Heart left ventricle (tissue), 13 donors: Measurements from ENCODE around the gene MDM4.

Experiments used
- POLR2A ChIP-seq, 2 donors: fragments of 450-650 bp; IDR thresholded peaks; one replicate each; pipeline ENCODE4 v1.6.1; 2017; ENCODE audit warnings: antibody characterized with exemption in 2 of 2, mild to moderate bottlenecking in 2 of 2, moderate library complexity in 2 of 2
- TF ChIP-seq, protein P1 (sequence below), 12 donors: fragments of 200-600 bp; sonication (generic) in 4 of 12; IDR thresholded peaks; one replicate each; pipeline versions ENCODE4 v1.5.0 to v1.8.0; 2018 to 2022; ENCODE audit warnings: antibody characterized with exemption in 12 of 12, mild to moderate bottlenecking in 5 of 12
- donor health status: ischemic (EF 13 %, LVEDD 7.1; RV severe dilation, severe dysfunction).
- donor health status: DM: no; HTN: yes; CAD: no.
- donor health status: DM: no; HTN: no; CAD: no.
- donor health status: ischemic (EF 25% LVEDD 6.9; RV normal size, moderate dysfunction).
- donor health status: ischemic (EF 25% LVEDD 5.7; RV mildly dilated, moderate dysfunction).
- donor health status: ischemic (EF 35%, LVEDD 5.7; RV mildly dilated, moderate dysfunction).
- donor health status: nonischemic (EF 11% LVEDD 7.7; RV severe dilation, severe dysfunction).
- donor health status: DM: yes; HTN: yes; CAD: no.
- donor health status: PGD.
- donor health status: ischemic (EF 29% LVEDD 5.4; RV normal size, mild dysfunction).
- donor health status: nonischemic (EF 23%, LVEDD 6.1; RV moderate dilation, normal function).

DNA sequence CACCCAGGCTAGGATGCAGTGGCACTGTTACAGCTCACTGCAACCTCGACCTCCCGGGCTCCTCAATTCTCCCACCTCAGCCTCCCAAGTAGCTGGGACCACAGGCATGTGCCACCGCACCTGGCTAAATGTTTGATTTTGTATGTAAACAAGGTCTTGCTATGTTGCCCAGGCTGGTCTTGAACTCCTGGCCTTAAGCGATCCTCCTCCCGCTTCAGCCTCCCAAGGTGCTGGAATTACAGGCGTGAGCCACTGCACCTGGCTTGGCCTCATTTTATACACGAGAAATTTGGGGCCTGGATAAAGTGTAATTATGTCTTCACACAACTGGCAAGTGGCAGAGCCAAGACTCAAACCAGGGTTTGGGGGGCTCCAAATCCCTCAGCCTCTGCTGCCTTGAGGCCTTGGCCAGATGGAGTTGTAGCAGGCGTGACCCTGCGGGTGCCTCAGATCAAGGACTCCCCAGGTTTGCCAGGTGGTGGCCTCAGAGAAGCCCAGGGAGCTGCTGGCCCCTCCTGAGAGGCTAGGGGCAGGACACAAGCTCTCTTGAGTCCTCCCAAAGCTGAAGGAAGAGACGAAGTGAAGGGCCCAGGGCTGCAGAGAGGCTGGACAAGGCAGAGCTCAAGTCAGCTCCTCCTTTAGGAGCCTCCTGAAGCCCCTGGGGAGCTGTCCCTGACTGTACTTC is 61.7 kb downstream of the MDM4 start:
- TF ChIP-seq, protein P1, sequence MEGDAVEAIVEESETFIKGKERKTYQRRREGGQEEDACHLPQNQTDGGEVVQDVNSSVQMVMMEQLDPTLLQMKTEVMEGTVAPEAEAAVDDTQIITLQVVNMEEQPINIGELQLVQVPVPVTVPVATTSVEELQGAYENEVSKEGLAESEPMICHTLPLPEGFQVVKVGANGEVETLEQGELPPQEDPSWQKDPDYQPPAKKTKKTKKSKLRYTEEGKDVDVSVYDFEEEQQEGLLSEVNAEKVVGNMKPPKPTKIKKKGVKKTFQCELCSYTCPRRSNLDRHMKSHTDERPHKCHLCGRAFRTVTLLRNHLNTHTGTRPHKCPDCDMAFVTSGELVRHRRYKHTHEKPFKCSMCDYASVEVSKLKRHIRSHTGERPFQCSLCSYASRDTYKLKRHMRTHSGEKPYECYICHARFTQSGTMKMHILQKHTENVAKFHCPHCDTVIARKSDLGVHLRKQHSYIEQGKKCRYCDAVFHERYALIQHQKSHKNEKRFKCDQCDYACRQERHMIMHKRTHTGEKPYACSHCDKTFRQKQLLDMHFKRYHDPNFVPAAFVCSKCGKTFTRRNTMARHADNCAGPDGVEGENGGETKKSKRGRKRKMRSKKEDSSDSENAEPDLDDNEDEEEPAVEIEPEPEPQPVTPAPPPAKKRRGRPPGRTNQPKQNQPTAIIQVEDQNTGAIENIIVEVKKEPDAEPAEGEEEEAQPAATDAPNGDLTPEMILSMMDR (IDR thresholded peaks at IDR 0.05), result no peak
- no peak for TF ChIP-seq POLR2A (IDR thresholded peaks at IDR 0.05)
